ENCODE results near the gene GPSM1. TPM values are rescaled to one million over a fixed set of nuclear protein-coding genes. Genes with fewer than 3 reads are reported as not detected.
A peak's percentile ranks its signal among the peaks of the same experiment; 100 is the strongest.

The GPSM1 gene
- total RNA-seq, 2 donors from 2014 or later = 8.5 to 12.3 TPM

DNA sequence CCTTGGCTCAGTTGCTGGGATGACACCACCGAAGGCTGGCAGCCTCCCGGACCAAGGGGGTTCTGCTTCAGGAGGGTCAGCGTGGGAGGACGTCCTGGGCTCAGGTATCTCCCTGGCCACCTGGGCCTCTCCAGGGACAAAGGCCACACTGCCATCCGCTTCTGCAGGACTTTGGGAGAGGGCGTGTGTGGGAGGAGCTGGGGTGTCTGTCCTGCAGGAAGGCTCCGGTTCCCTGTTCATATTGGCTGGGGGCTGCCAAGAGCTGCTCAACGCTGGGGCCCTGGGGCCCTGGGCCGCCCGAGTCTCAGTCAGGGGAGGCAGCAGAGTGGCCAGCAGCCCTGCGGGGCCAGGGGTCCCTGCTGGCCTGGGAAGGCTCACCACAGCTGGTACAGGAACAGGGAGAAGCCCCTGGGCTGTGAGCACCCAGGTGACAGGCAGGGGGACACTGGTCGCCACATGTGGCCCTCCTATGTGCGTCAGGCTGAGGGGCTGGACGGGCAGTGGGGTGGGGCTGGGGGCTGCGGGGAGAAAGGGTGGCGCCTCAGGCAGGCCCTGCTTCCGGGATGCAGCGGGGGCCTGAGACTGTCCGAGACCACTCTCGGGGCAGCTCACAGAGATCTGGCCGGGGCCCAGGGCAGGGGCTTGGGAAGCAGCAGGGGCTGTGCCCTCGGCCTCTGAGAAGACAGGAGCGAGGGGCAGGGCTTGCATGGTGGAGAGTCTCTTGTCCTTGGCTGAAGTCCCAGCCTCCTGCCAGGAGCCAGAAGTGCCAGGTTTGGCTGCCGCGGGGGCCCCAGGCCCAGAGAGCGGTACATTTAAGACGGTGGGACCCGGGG is 51.0 kb downstream of the GPSM1 start:
- H3K27ac Mint-ChIP-seq = peak overlapping the region in 1 of 2 donors; percentile 65
- ATAC-seq (no peak), DNase-seq (ENCODE audit: low spot score in 2 of 2) (no peak)
- no peaks in the 10 kb centered on the region for H3K36me3 Mint-ChIP-seq
- H3K9me3 Mint-ChIP-seq = no peaks in the 10 kb centered on the region

- Mint-ChIP-seq H3K27ac (peak overlapping the region in 1 of 2 donors; percentile 65), H3K9me3 (no peaks in the 10 kb centered on the region), H3K36me3 (peaks cover 0 to 2% of the 10 kb centered on the region in 2 donors)
- no peak for ATAC-seq
- no peak for DNase-seq (ENCODE audit: low spot score in 2 of 2)
Observed at GRCh38 chr9:136379003-136379287, 51.6 kb downstream of the GPSM1 start.

DNA sequence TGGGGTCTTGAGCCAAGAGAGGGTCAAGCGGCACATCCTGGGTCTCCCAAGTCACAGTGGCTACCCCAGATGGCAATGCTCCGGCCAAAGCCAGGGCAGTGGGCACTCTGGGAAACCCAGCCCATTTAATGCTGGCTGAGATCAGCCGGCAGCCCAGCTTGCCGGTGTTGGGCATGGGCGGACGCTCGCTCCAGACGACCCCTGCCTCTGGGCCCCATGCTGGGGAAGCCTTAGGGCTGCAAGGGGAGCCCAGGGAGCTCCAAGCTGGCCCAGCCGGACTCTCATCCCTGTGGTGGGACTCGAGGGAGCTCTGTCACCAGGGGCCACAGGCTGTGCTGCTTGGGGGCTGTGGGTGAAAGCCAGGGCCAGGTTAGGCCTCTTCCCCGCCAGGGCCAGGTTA is 52.1 kb downstream of the GPSM1 start:
- no peak overlapping the region for H3K27ac Mint-ChIP-seq
- H3K36me3 Mint-ChIP-seq = peaks cover 1 to 7% of the 10 kb centered on the region in 2 donors

DNA sequence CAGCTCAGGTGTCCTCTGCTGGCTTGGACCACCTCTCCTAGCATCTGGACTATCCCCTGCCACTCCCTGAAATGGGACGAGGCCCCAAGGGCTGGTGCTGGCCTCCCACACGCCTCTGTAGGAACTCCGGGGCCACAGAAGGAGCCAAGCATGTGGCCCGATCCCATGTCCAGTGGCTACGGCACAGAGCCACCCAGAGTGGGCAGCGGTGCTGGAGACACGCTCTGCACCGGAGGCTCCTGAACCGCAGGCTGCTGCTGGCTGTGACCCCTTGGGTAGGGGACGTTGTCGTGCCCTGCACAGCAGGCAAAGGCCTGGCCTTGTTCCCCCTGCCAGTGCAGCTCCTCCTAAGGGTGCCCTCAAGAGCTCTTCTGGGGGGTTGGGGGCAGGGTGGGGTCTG is 52.6 kb downstream of the GPSM1 start:
- Mint-ChIP-seq H3K27ac (no peak overlapping the region), H3K9me3 (no peaks in the 10 kb centered on the region), H3K36me3 (peaks cover 6 to 12% of the 10 kb centered on the region in 2 donors)
- ATAC-seq = no peak
- no peak for DNase-seq (ENCODE audit: low spot score in 2 of 2)

More for the DNA sequence above, 52.1 kb downstream of the GPSM1 start:
- no peak for ATAC-seq
- H3K9me3 Mint-ChIP-seq = no peaks in the 10 kb centered on the region
- no peak for DNase-seq (ENCODE audit: low spot score in 2 of 2)

DNA sequence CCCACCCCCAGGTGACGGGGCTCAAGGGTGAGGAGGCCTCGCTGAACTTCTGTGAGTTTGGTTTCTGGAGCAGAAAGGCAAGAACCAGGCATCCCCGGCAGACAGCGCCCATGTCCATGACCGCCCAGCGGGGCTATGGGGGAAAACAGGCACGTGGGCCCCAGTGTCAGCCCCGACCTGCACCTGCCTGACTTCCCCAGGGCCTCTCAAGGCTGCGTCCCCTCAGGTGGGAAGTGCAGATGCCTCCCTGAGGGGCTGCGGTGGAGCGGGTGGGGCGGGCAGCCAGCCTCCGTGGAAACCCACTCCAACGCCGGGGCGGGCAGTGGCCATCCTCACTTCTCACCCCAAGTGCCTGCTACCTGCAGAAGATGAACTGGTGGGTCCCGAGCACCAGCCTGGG is 53.0 kb downstream of the GPSM1 start:
- no peak for DNase-seq (ENCODE audit: low spot score in 2 of 2)
- Mint-ChIP-seq H3K27ac (no peak overlapping the region), H3K9me3 (no peaks in the 10 kb centered on the region), H3K36me3 (peaks cover 8 to 13% of the 10 kb centered on the region in 2 donors)
- no peak for ATAC-seq

DNA sequence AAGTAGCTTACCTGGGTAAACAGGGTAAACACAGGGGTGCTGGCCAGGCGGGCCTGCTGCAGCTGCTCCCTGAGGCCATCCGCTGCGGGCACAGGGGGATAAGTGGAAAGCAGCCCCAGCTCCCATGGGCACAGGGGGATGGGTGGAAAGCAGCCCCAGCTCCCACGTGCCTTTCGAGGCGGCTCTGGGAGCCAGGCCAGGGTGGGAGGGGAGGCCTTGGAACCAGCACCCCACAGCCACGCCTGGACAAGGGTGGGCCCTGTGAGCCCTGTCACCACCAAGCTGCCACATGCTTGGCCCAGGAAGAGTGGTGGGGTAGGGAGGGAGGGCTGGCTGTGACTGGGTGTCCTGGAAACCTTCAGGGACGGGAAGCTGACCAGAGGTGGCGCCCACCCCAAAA is 54.0 kb downstream of the GPSM1 start:
- DNase-seq (ENCODE audit: low spot score in 2 of 2) (no peak), ATAC-seq (no peak)
- Mint-ChIP-seq H3K27ac (no peak overlapping the region), H3K36me3 (peaks cover 8 to 21% of the 10 kb centered on the region in 2 donors), H3K9me3 (no peaks in the 10 kb centered on the region)

DNA sequence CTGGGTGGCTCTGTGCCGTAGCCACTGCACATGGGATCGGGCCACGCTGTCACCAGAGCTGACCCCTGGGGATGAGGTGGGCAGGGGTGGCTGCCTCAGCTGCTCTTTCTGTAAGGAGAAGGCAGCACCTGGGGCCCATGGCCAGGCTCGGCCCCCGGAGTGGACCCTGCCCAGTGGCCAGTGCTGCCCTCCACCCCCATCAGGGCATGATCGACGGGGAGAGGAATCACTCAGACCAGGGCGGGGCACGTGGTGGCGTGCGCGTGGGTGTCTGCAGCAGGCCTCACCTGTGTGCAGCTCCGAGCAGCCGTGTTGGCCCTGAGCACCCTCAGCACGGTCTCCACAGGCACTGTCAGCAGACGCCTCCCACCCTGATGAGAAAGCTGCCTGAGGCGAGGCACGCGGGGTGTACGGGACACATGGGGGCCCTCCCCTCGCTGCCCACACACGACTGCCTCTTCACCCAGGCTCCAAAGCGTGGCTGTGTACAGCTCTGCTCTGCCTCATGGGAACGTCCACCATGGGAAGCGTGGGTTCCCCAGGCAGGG is 54.7 kb downstream of the GPSM1 start:
- Mint-ChIP-seq H3K27ac (no peak overlapping the region), H3K36me3 (peaks cover 8 to 22% of the 10 kb centered on the region in 2 donors), H3K9me3 (no peaks in the 10 kb centered on the region)
- no peak for DNase-seq (ENCODE audit: low spot score in 2 of 2)
- no peak for ATAC-seq

- Mint-ChIP-seq H3K36me3 (peaks cover 8 to 27% of the 10 kb centered on the region in 2 donors), H3K9me3 (no peaks in the 10 kb centered on the region), H3K27ac (no peak overlapping the region)
- DNase-seq (ENCODE audit: low spot score in 2 of 2) = no peak
- ATAC-seq = no peak
Observed at GRCh38 chr9:136383436-136383835, 56.1 kb downstream of the GPSM1 start.

DNA sequence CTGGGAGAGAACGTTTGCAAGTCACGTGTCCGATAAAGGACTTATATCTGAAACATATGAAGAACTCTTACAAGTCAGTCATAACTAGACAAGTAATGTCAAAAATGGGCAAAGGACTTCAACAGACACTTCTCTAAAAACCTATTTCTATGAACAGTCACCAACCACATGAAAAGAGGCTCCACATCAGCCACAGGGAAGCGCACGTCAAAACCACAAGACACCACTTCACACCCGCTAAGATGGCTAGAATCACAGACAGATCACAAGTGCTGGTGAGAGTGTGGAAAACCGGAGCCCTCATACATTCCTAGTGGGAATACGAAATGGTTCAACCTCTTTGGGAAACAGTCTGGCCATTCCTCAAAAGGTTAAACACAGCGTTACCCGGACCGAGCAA is 57.7 kb downstream of the GPSM1 start:
- peak in 1 of 2 donors; percentile 57 for DNase-seq (ENCODE audit: low spot score in 2 of 2)
- Mint-ChIP-seq H3K36me3 (peaks cover 14 to 32% of the 10 kb centered on the region in 2 donors), H3K27ac (peak overlapping the region; percentile 56 to 75), H3K9me3 (no peaks in the 10 kb centered on the region)
- ATAC-seq = peak; percentile 90 to 96

- no peak for ATAC-seq
- Mint-ChIP-seq H3K36me3 (peaks cover 15 to 33% of the 10 kb centered on the region in 2 donors), H3K9me3 (no peaks in the 10 kb centered on the region), H3K27ac (no peak overlapping the region)
- DNase-seq (ENCODE audit: low spot score in 2 of 2) = no peak
Observed at GRCh38 chr9:136386018-136386417, 58.7 kb downstream of the GPSM1 start.

- H3K27ac Mint-ChIP-seq = no peak overlapping the region
- DNase-seq (ENCODE audit: low spot score in 2 of 2) (no peak), ATAC-seq (no peak)
- H3K9me3 Mint-ChIP-seq = no peaks in the 10 kb centered on the region
- H3K36me3 Mint-ChIP-seq = peaks cover 19 to 41% of the 10 kb centered on the region in 2 donors
Observed at GRCh38 chr9:136387217-136387616, 59.9 kb downstream of the GPSM1 start.

DNA sequence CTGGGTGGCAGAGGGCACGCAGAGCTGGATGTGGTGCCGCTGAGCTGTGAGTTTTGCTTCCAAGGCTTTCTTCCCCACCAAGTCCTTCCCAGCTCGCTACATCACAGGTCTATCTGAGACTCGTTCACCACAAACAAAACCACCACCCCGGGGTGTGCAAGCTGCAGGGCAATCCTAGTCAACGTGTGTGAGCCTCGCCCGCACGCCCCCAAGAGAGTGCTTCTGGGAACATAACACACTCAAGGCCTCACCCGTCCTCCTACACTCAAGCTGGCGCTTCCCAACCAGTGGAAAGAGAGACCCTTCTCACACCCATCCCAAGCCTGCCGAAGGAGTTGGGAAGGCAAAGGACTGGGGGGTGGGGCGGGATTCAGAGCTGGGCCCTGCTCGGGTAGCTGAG is 62.1 kb downstream of the GPSM1 start:
- H3K36me3 Mint-ChIP-seq = peaks cover 18 to 37% of the 10 kb centered on the region in 2 donors
- H3K27ac Mint-ChIP-seq = no peak overlapping the region
- no peak for ATAC-seq
- no peaks in the 10 kb centered on the region for H3K9me3 Mint-ChIP-seq
- DNase-seq (ENCODE audit: low spot score in 2 of 2) = no peak

DNA sequence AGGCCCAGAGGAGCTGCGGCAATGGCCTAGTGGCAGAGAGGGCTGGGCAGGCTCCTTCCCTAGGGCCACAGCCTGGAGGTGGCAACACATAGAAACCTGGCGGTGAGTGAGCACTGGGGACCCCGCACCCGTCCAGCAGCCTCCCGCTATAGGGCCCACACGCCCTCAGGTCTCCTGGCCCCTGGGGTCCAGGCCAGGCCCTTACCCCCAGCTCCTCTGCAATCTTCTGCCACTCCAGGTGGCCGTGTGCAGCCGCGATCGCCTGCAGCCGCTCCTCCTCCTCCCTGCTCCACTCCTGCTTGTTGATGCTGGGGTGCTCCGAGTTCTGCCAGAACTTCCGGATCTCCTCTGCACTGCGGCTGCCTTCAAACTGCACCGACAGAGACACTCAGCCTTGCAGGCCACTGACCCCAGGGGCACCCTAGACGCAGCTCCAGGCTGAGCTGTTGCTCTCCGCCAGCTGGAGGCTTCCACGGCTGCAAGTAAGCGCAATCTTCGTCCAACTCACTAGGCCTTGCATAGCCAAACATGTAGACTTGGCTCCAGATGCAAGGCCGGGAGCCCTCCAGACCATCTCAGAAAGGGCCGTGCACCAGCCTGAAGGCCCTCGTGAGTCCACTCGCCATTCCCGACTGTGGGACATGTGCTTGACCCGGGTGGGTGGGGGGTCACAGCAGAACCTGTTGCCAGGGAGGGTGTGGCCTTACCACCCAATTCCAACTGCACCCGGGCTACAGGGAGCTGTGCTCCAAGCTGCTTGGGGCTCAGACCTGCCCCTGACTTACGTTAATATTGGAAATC is 64.6 kb downstream of the GPSM1 start:
- Mint-ChIP-seq H3K36me3 (peaks cover 18 to 27% of the 10 kb centered on the region in 2 donors), H3K27ac (no peak overlapping the region), H3K9me3 (no peaks in the 10 kb centered on the region)
- no peak for ATAC-seq
- no peak for DNase-seq (ENCODE audit: low spot score in 2 of 2)

DNA sequence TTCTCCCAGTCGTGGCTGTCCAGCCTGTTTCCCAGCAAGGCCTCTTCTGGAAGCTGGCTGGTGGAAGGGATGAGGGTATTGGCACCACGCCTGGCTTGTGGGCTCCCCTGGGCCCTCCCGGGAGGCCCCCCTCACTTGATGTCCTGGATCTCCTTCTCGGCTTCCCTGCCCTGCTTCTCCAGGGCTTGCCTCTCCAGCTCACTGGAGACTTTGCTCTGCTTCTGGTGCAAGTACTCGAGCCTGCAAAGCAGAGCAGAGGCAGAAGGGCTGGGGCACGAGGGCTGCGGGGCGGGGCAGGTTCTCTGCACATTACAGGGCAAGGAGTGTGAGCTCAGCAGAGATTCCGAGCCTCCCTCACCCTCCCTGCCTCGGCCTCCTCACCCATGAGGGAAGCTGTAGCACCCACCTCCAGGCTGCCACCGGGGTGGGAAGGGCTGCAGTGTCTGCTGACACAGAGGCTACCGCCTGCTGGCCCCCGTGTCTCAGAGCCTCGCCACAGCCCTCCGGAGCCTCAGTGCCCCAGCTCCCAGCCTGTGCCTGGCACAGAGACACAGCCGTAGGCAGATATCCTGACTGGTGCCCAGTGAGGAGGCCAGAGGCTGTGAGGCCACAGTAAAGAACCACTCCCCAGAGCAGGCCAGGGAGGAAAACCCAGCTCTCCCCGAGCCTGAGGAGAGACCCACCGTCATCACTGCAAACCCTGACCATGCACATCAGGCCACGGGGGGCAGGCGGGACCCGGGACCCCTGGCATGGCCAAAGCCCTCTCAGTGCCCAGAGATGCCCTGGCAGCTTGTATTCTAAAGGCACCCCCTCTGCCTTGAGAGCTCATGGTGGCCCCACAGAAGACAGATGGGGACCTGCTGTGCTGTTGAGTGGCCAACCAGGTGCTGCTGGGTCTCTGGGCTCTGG is 65.5 kb downstream of the GPSM1 start:
- no peaks in the 10 kb centered on the region for H3K9me3 Mint-ChIP-seq
- ATAC-seq (no peak), DNase-seq (ENCODE audit: low spot score in 2 of 2) (no peak)
- peaks cover 21 to 23% of the 10 kb centered on the region in 2 donors for H3K36me3 Mint-ChIP-seq
- H3K27ac Mint-ChIP-seq = no peak overlapping the region

DNA sequence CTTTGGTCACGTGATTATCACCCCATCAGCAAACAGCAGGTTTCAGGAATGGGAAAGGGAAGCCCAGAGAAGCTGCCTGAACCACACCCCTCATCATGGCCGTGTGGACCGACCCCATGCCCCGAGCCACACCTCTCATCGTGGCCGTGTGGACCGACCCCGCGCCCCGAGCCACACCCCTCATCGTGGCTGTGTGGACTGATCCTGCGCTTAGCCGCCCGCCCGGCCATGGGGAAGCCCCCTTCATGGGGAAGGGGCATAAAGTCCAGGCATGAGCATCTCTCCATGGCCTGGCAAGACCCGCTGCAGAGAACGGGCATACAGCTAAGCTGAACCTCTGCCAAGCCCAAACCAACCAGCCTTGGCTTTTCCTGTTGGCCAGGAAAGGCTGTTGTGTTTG is 66.2 kb downstream of the GPSM1 start:
- Mint-ChIP-seq H3K9me3 (no peaks in the 10 kb centered on the region), H3K27ac (no peak overlapping the region), H3K36me3 (peaks cover 23 to 26% of the 10 kb centered on the region in 2 donors)
- DNase-seq (ENCODE audit: low spot score in 2 of 2) = no peak
- no peak for ATAC-seq

GRCh38 chr9:136394312-136395019 is 67.1 kb downstream of the GPSM1 start:
- Mint-ChIP-seq H3K9me3 (no peaks in the 10 kb centered on the region), H3K27ac (no peak overlapping the region), H3K36me3 (peaks cover 23 to 34% of the 10 kb centered on the region in 2 donors)
- ATAC-seq = no peak
- no peak for DNase-seq (ENCODE audit: low spot score in 2 of 2)

All from activated naive CD4-positive, alpha-beta T cell treated with anti-CD3 and anti-CD28 coated beads, Interleukin-2, amount 50 U/mL, for 72 hours (primary cell).